ENCODE measurements around the gene TEAD1.

TEAD1 gene

DNA sequence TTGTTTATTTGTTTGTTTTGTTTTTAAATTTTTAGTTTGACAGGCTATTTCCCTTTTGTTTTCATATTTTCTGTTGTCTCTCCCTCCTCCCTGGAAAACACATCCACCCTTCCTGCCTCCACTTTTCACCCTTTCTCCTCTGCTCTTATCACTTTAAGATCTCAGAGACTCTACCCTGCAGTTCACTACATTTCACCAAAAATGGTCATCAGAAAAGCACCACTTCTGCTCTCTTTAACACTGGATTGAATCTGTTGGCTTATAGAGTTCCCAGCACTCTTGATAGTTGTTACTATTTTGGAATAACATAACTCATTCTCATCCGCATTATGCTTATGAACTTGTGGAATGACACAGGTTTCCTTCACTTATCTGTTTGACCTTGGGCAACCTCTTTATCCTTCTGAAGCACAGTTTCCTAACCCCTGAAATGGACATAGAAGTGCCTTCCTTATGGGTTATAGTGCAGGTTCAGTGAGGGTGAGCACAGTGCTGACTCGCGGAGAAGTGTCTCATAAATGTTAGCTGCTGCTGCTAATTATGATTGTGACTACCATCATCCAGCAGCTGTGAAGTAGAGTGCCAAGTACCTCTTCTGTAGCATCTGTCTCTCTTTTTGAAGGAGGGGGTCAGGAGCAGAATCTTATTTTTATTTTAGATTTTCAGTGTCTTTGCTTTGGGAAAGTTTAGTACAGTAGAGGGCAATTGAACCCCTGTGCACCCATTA, 15.0 kb downstream of the TEAD1 start:
- no peak for DNase-seq (ENCODE audit: low read depth in 1 of 2, low spot score in 1 of 2)
- Histone ChIP-seq H3K27me3 (ENCODE audit: insufficient read depth, poor library complexity, severe bottlenecking) (peaks cover 5% of the 10 kb centered on the region), H3K4me3 (replicated peaks; ENCODE audit: insufficient read depth, low read length) (no peak overlapping the region), H3K27ac (replicated peaks) (no peak overlapping the region)
- TF ChIP-seq, protein P1, sequence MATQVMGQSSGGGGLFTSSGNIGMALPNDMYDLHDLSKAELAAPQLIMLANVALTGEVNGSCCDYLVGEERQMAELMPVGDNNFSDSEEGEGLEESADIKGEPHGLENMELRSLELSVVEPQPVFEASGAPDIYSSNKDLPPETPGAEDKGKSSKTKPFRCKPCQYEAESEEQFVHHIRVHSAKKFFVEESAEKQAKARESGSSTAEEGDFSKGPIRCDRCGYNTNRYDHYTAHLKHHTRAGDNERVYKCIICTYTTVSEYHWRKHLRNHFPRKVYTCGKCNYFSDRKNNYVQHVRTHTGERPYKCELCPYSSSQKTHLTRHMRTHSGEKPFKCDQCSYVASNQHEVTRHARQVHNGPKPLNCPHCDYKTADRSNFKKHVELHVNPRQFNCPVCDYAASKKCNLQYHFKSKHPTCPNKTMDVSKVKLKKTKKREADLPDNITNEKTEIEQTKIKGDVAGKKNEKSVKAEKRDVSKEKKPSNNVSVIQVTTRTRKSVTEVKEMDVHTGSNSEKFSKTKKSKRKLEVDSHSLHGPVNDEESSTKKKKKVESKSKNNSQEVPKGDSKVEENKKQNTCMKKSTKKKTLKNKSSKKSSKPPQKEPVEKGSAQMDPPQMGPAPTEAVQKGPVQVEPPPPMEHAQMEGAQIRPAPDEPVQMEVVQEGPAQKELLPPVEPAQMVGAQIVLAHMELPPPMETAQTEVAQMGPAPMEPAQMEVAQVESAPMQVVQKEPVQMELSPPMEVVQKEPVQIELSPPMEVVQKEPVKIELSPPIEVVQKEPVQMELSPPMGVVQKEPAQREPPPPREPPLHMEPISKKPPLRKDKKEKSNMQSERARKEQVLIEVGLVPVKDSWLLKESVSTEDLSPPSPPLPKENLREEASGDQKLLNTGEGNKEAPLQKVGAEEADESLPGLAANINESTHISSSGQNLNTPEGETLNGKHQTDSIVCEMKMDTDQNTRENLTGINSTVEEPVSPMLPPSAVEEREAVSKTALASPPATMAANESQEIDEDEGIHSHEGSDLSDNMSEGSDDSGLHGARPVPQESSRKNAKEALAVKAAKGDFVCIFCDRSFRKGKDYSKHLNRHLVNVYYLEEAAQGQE (IDR thresholded peaks at IDR 0.05; ENCODE audit: insufficient replicate concordance, low read depth), result no peak

DNA sequence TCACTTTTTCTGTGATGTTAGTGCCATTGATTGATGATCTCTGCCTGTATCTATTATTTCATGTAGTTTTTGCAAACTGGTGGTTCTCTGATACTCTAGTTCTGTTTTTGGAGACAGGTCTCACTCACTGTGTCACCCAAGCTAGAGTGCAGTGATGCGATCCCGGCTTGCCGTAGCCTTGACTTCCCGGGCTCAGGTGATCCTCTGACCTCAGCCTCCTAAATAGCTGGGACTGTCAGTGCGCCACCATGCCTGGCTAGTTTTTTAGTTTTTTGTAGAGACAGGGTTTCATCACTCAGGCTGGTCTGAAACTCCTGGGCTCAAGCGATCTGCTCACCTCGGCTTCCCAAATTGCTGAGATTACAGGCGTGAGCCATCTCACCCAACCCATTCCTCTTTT, 16.4 kb downstream of the TEAD1 start:
- no peak for DNase-seq (ENCODE audit: low read depth in 1 of 2, low spot score in 1 of 2)
- H3K4me3 ChIP-seq (replicated peaks; ENCODE audit: insufficient read depth, low read length), result no peak overlapping the region
- H3K27ac ChIP-seq (replicated peaks), result no peak overlapping the region
- peaks cover 11% of the 10 kb centered on the region for H3K27me3 ChIP-seq (ENCODE audit: insufficient read depth, poor library complexity, severe bottlenecking)
- TF ChIP-seq GABPA (IDR thresholded peaks at IDR 0.05; ENCODE audit: low read depth) (no peak), POLR2AphosphoS5 (IDR thresholded peaks at IDR 0.05; ENCODE audit: low read depth) (no peak), SPI1 (IDR thresholded peaks at IDR 0.05; ENCODE audit: borderline replicate concordance, low read depth) (no peak)
- TF ChIP-seq, protein P1 (IDR thresholded peaks at IDR 0.05; ENCODE audit: insufficient replicate concordance, low read depth), result no peak
- TF ChIP-seq, protein P2, sequence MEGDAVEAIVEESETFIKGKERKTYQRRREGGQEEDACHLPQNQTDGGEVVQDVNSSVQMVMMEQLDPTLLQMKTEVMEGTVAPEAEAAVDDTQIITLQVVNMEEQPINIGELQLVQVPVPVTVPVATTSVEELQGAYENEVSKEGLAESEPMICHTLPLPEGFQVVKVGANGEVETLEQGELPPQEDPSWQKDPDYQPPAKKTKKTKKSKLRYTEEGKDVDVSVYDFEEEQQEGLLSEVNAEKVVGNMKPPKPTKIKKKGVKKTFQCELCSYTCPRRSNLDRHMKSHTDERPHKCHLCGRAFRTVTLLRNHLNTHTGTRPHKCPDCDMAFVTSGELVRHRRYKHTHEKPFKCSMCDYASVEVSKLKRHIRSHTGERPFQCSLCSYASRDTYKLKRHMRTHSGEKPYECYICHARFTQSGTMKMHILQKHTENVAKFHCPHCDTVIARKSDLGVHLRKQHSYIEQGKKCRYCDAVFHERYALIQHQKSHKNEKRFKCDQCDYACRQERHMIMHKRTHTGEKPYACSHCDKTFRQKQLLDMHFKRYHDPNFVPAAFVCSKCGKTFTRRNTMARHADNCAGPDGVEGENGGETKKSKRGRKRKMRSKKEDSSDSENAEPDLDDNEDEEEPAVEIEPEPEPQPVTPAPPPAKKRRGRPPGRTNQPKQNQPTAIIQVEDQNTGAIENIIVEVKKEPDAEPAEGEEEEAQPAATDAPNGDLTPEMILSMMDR (IDR thresholded peaks at IDR 0.05; ENCODE audit: insufficient read depth, low read length), result no peak

DNA sequence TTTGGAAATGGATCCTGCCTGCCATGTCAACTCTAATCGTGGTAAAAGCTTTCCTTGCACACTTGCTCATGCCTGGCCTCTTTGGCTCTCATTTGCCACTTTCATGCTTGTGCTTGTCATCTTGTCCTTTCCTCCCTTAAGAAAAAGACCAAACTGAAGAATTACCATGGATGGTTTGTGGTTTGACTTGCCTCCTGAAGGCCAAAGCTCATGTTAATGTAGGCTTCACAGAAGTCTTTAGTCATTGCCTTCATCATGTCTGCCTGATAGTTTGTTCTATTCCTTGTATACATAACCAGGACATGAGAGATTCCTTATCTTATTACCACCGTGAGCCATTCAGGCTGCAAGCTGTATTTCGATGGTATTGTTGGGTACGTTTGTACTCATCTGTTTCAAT, 17.3 kb downstream of the TEAD1 start:
- TF ChIP-seq, protein P1 (IDR thresholded peaks at IDR 0.05; ENCODE audit: insufficient replicate concordance, low read depth), result no peak
- TF ChIP-seq POLR2AphosphoS5 (IDR thresholded peaks at IDR 0.05; ENCODE audit: low read depth), result no peak
- no peak for DNase-seq (ENCODE audit: low read depth in 1 of 2, low spot score in 1 of 2)
- H3K4me3 ChIP-seq (replicated peaks; ENCODE audit: insufficient read depth, low read length), result no peak overlapping the region
- no peak overlapping the region for H3K27ac ChIP-seq (replicated peaks)
- peaks cover 14% of the 10 kb centered on the region for H3K27me3 ChIP-seq (ENCODE audit: insufficient read depth, poor library complexity, severe bottlenecking)

DNA sequence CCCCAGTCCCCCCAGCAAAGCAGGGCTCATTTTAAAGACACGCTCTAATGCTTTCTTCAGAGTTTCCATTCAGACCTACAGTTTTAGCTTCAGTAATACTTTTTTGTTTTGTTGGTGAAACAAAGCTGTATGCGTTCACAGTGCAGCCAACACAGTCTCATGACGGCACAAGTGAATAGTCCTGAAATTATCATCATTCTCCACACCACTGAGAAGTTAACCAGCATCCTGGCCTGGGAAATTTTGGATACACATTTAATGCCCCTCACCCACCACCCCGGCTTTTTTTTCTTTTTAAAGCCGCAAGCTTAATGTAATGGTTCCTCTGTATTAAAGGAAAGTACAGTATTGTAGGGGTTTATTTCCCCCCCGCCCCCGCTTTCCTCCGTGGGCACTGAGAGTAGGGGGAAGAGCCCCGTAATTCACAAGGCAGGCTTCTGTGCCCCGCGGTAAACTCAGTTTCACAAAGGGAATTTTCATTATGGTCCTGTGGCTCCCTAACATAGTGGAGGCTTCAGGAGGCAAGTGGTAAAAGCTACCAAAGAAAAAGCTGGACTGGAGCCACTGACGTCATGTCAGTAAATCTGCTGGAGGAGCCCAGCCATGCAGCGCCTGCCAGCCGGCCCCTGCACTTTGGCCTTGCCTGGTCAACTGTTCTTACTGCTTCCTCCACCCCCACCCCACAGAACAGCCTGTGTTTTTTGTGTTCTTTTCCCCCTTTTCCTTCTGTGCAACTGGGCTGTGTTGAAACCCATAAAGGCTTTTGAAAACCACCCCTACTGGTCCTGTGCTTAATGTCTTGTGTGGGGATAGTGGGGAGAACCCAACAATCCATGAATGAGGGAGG, 18.2 kb downstream of the TEAD1 start:
- TF ChIP-seq GABPA (IDR thresholded peaks at IDR 0.05; ENCODE audit: low read depth), result no peak
- TF ChIP-seq, protein P1 (IDR thresholded peaks at IDR 0.05; ENCODE audit: insufficient replicate concordance, low read depth), result no peak
- TF ChIP-seq, protein P2 (IDR thresholded peaks at IDR 0.05; ENCODE audit: insufficient read depth, low read length), result no peak
- TF ChIP-seq SPI1 (IDR thresholded peaks at IDR 0.05; ENCODE audit: borderline replicate concordance, low read depth), result no peak
- no peak for TF ChIP-seq POLR2AphosphoS5 (IDR thresholded peaks at IDR 0.05; ENCODE audit: low read depth)
- peaks cover 14% of the 10 kb centered on the region for H3K27me3 ChIP-seq (ENCODE audit: insufficient read depth, poor library complexity, severe bottlenecking)
- DNase-seq (ENCODE audit: low read depth in 1 of 2, low spot score in 1 of 2), result no peak
- H3K27ac ChIP-seq (replicated peaks), result no peak overlapping the region
- no peak overlapping the region for H3K4me3 ChIP-seq (replicated peaks; ENCODE audit: insufficient read depth, low read length)
